Nucleus accumbens (tissue), 56 donors: Measurements from ENCODE around the gene ABCA4.

ENCODE experiments used
- DNase-seq, 56 donors: peaks; one replicate each; lab custom pipeline; 2025; lab: John Stamatoyannopoulos, UW

ABCA4 gene

DNA sequence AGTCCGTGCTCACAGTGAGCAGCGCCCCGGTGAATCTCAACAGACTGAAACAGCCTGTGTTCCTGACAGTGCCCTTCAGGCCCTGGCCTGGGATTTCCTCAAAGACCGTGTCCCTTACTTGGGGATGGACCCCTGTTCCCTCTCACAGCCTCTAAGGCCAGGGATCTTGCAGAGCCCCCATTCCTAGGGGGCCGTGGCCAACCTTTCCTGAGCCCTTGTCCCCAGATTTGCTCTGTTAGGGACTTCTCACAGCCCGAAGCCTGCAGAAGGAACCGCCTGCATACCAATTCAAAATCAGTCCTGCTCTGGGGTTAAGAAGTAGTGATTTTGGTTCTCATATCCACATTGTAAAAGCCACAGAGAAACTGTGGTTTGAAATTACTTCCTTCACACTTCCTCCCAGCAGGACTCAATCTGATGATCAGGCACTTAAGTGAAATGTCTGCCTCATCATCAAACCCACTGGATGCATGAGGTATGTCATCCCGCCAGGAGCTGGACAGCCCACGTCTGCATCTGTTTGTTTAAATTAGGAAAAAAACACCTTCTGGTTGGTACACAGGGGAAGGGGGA, 14.9 kb downstream of the ABCA4 start:
- DNase-seq, result no peak

GRCh38 chr1:94105581-94105952, 15.4 kb downstream of the ABCA4 start:
- DNase-seq, result no peak

DNA sequence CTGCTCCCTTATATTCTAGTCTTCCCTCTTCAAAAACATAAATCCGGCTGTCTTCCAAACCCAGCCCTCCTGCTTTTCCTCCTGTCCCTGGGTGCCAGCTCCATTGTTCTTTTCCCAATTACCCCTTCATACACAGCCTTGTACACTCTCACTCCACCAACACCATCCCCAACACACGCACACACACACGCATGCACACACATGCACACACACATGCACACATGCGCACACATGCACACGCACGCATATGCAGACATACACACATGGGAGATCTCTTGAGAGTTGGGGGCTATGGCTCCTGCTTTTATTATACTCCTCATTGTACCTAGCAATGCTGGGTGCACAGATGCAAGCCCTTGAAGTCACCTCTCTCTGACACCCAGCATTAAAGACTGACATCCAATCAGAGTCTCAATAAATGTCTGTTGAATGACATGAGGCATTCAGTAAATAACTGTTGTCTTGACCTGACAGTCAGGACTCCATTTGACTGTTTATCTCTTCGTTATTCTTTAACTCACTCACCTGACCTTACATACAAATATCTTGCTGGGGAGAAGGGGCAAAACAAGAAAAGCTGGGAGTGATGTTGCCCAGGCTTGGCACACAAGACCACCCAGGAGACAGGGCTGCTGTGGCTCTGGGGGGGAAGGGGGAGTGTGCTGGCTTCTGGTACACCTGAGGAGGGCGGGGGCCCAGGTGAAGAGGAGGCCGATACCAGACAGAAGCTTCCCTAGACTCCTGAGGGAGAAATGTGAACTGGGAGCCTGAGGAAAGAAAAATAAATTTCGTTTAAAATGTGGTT, 16.0 kb downstream of the ABCA4 start:
- no peak for DNase-seq

GRCh38 chr1:94104127-94104684, 16.7 kb downstream of the ABCA4 start:
- DNase-seq, result no peak

GRCh38 chr1:94103608-94104007, 17.3 kb downstream of the ABCA4 start:
- DNase-seq, result no peak

DNA sequence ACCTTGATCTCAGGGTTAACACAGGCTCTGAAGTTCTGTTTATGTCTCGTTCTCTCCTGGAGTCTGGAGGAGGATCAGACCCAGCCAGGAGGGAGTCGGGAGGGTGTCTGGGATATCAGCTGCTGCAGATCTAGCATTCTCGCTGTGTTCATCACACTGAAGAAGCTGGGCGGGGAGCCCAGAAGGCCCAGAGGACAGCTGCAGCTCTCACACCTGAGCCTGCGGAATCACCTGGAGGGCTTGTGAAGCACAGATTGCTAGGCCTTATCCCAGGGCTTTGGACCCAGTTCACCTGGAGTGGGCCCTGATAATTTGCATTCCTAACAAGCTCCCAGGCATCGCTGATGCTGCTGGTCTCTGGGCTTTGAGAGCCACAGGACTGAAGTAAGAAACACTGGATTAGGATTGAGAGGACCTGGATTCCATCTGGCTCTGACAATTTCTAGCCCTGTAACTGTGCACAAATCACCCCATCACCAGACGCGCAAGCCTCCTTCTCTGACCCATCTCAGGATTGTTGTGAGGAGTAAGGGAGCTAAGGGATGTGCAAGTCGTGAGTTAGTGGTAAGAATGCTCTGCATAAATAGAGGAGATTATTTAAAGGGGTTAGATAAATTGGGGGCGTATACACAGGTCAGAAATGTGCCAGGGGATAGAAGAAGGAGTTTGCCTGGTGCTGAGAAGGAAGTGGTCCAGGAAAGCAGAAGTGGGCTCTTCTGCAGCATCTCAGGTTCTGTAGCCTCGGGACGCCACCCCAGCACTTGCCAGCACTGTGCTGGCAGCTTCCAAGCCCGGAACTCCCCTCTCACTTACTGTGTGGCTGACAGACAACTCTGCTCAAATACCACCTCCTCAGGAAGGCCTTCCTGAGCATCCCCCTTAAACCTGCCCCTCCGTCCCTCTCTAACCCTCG, 19.1 kb downstream of the ABCA4 start:
- DNase-seq, result no peak

- no peak for DNase-seq
Measured at GRCh38 chr1:94100785-94101612, 19.9 kb downstream of the ABCA4 start.

- DNase-seq, result no peak
Measured at GRCh38 chr1:94100129-94100784, 20.7 kb downstream of the ABCA4 start.

GRCh38 chr1:94099303-94099702, 21.6 kb downstream of the ABCA4 start:
- DNase-seq, result no peak

GRCh38 chr1:94098585-94099111, 22.3 kb downstream of the ABCA4 start:
- DNase-seq, result no peak

GRCh38 chr1:94096797-94097549, 24.0 kb downstream of the ABCA4 start:
- DNase-seq, result no peak

GRCh38 chr1:94095744-94096469, 25.0 kb downstream of the ABCA4 start:
- peak in 1 of 56 donors; percentile 7 for DNase-seq

DNA sequence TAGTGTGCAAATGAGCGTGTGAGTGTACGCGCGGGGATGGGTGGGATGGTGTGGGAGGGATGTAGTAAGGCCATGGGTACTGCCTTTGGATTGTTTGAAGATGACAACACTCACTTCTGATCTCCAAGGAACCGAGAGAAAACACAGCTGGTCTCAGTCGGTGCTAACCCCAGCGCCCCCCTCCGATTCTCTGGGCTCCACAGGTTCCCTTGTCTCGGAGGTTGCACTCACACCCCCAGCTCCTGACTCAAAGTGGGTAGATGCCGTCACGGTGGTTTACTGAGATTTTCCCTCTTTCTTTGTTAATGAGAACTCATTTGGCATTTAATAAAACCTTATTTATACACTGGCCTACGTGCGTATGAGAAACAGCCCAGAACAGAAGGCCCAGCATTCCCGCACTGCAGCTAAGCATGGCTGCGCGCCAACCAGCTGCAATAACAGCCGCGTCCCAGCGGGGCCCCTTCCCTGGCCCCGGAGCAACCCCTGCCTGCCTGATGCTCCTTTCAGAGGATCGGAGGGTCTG, 25.8 kb downstream of the ABCA4 start:
- DNase-seq, result peak in 32 of 56 donors; percentile 5 to 62 (median 24)

- peak in 29 of 56 donors; percentile 9 to 69 (median 24) for DNase-seq
Measured at GRCh38 chr1:94094469-94095111, 26.4 kb downstream of the ABCA4 start.

DNA sequence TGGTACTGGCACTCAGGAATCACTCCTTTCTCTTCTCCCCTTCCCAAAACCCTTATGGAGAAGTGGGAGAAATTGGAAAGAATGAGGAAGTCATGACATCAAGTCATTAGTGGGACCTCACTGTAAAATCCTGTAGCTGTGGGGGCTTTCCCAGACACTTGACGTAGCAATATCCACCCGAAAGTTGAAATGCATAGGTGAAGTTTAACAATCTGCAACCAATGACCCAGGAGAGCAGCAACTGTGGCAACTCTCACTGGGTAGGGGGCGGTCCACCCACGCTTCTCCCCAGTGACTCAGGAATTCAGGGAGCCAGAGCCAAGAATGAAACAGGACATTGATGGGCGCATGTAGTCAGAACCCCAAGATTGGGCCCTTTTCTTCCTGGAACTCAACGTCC, 27.0 kb downstream of the ABCA4 start:
- DNase-seq, result no peak

DNA sequence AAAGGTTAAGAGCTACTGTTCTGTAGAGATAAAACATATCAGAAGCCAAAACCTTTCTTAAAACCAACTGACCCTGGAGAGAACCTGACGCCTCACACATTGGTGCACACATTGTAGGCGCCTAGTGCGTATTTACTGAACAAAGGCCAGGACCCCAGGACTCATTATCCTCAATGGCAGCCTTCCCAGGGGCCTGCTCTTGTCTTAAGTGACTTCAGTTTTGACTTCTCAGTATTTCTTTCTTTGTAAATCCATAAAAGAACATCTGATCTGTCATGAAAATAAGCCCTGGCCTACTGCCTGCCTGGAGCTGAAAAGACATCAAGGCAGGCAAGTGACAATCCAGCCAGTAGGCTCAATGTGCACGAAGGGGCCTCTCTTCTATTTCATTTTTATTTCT, 27.6 kb downstream of the ABCA4 start:
- DNase-seq, result no peak

- DNase-seq, result peak in 1 of 56 donors; percentile 10
Measured at GRCh38 chr1:94092210-94092613, 28.7 kb downstream of the ABCA4 start.
